Natural killer cell treated with Interleukin-12 subunit alpha and Interleukin-12 subunit beta and Interleukin-15 and Interleukin-18, amount 100 ng/mL, for 72 hours (primary cell): ENCODE data around the gene ACOT13. TPM values are rescaled to one million over a fixed set of nuclear protein-coding genes. Genes with fewer than 3 reads are reported as not detected.
"Not testable (repeated sequence)": the region's sequence is repeated elsewhere in the genome, so short reads cannot be mapped to it uniquely, and the experiment has no call there.

Source experiments
- ATAC-seq, 2 donors: fragments of 150-1000 bp; cut with Tn5 transposase in 1 of 2; sonication (Bioruptor Pico), chemical (Tn5 transposase) in 1 of 2; 2 replicates each; pipeline ENCODE4 v1.10.0; 2021
- DNase-seq: peaks from one replicate; pipeline ENCODE4 v3.0.0; 2022; ENCODE audit warnings: low spot score
- H3K27ac Mint-ChIP-seq, 2 donors: 1 replicate in 1 of 2; 2 replicates in 1 of 2; pipeline ENCODE4 v1.8.0; 2022; ENCODE audit warnings: mixed read lengths in 2 of 2, mild to moderate bottlenecking in 1 of 2, moderate library complexity in 1 of 2
- H3K27me3 Mint-ChIP-seq, 2 donors: 1 replicate in 1 of 2; 2 replicates in 1 of 2; pipeline ENCODE4 v1.8.0; 2022; ENCODE audit warnings: mixed read lengths in 2 of 2
- H3K36me3 Mint-ChIP-seq: one replicate; pipeline ENCODE4 v1.8.0; 2022; ENCODE audit warnings: mixed read lengths
- H3K4me1 Mint-ChIP-seq, 2 donors: 1 replicate in 1 of 2; 2 replicates in 1 of 2; pipeline ENCODE4 v1.8.0; 2022; ENCODE audit warnings: low read depth in 2 of 2, mixed read lengths in 2 of 2, mild to moderate bottlenecking in 1 of 2
- H3K4me3 Mint-ChIP-seq: one replicate; pipeline ENCODE4 v1.8.0; 2022; ENCODE audit warnings: mixed read lengths
- H3K9me3 Mint-ChIP-seq: 2 replicates; pipeline ENCODE4 v1.8.0; 2022; ENCODE audit warnings: mixed read lengths
- total RNA-seq, 2 donors: library from RNA; stranded (reverse); gene quantifications; one replicate each; pipeline ENCODE4 v1.2.3, GENCODE V29; 2022

Gene ACOT13
- total RNA-seq = 10 to 100 TPM; 10.2 to 20.1 TPM

GRCh38 chr6:24666641-24667377 lies at the start of gene ACOT13, which contains the start of gene TDP2:
ACOT13 (plus strand) TSS chr6:24667077; CDS start chr6:24667264, 187 bp downstream.
TDP2 (minus strand) TSS chr6:24666899; CDS start chr6:24666862, 37 bp downstream.
- DNase-seq (peak; percentile 97), ATAC-seq (peak; percentile 98)
- peak within 1 kb of the TSS; percentile 97 for H3K4me3 Mint-ChIP-seq
- H3K36me3 Mint-ChIP-seq = peaks cover 30% of the 10 kb centered on the region
- H3K27ac Mint-ChIP-seq = peak within 1 kb of the TSS; percentile 94 to 100
- no peaks in the 10 kb centered on the region for H3K9me3 Mint-ChIP-seq
- peaks cover 48 to 59% of the 10 kb centered on the region in 2 donors for H3K4me1 Mint-ChIP-seq
- H3K27me3 Mint-ChIP-seq = no peaks in the 10 kb centered on the region

DNA sequence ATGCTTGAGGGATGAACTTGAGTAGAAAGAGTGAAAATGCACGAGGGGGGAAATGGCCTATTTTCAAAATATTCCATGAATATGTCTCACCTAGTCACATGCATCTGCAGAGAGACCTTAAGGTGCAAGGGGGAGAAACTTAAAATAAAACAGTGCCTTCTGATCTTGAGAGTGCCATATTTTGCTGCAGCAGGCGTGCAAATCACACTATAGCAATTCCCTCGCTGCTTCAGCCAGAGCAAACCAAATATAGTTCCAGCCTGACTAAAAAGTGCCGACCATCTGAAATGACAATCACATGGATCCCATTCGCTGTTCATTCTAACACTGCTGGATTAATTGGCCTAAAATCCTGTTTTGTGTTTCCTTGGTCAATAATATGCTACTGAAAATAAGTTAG lies 47.2 kb upstream of the ACOT13 start:
- H3K27me3 Mint-ChIP-seq = peaks cover 3 to 24% of the 10 kb centered on the region in 2 donors
- H3K9me3 Mint-ChIP-seq = no peaks in the 10 kb centered on the region

GRCh38 chr6:24620637-24621036 lies 46.2 kb upstream of the ACOT13 start:
- H3K27me3 Mint-ChIP-seq = peaks cover 2 to 20% of the 10 kb centered on the region in 2 donors
- H3K4me1 Mint-ChIP-seq = no peaks in the 10 kb centered on the region

More for the DNA sequence above, 47.2 kb upstream of the ACOT13 start:
- no peak for ATAC-seq
- DNase-seq = no peak
- Mint-ChIP-seq H3K36me3 (no peaks in the 10 kb centered on the region), H3K4me3 (no peak overlapping the region), H3K4me1 (no peaks in the 10 kb centered on the region), H3K27ac (no peak overlapping the region)

GRCh38 chr6:24621626-24622289 lies 45.1 kb upstream of the ACOT13 start:
- no peaks in the 10 kb centered on the region for H3K4me1 Mint-ChIP-seq
- H3K9me3 Mint-ChIP-seq = no peaks in the 10 kb centered on the region
- H3K36me3 Mint-ChIP-seq = no peaks in the 10 kb centered on the region
- DNase-seq (no peak), ATAC-seq (no peak)
- H3K27me3 Mint-ChIP-seq = peaks cover 3 to 16% of the 10 kb centered on the region in 2 donors
- no peak overlapping the region for H3K27ac Mint-ChIP-seq
- H3K4me3 Mint-ChIP-seq = no peak overlapping the region

More at GRCh38 chr6:24620637-24621036, 46.2 kb upstream of the ACOT13 start:
- H3K9me3 Mint-ChIP-seq = no peaks in the 10 kb centered on the region
- ATAC-seq = no peak
- H3K27ac Mint-ChIP-seq = no peak overlapping the region
- H3K4me3 Mint-ChIP-seq = no peak overlapping the region
- no peaks in the 10 kb centered on the region for H3K36me3 Mint-ChIP-seq
- no peak for DNase-seq

DNA sequence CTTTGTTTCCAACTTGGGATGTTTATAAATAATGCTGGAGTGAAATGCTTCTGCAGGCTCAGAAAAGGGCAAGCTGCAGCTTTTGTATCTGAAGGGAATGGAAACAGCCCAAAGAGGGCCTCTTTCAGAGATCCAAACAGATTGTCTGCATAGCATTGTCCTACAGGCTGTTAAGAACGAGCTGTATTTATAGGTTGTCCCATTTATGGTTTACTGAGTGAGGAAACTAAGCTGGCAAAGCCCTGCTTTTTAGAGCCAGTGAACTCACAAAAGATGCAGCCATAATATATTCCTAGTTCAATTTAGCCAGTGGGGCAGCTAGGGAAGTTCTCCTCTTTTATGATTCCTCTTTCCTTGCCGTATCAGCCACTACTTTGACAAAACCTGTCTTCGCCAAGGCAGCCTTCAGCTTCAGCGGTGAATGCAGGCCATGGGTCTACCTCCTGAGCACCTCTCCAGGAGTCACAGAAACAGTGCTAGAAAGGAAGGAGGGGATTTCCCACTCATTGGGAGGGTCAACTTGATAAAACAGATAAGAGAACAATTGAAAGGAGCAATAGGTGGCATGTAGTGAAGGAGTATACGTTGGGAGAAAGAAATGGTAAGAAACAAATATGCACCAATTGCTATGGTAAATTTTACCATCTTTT lies 35.9 kb upstream of the ACOT13 start:
- H3K9me3 Mint-ChIP-seq = no peaks in the 10 kb centered on the region

GRCh38 chr6:24631671-24632070 lies 35.2 kb upstream of the ACOT13 start:
- Mint-ChIP-seq H3K27me3 (peaks cover 29 to 37% of the 10 kb centered on the region in 2 donors), H3K4me3 (no peak overlapping the region), H3K27ac (no peak overlapping the region), H3K9me3 (no peaks in the 10 kb centered on the region), H3K4me1 (no peaks in the 10 kb centered on the region), H3K36me3 (no peaks in the 10 kb centered on the region)
- ATAC-seq (no peak), DNase-seq (no peak)

More for the DNA sequence above, 35.9 kb upstream of the ACOT13 start:
- Mint-ChIP-seq H3K36me3 (no peaks in the 10 kb centered on the region), H3K4me3 (no peak overlapping the region), H3K27ac (no peak overlapping the region), H3K4me1 (no peaks in the 10 kb centered on the region), H3K27me3 (peaks cover 30 to 32% of the 10 kb centered on the region in 2 donors)
- DNase-seq (no peak), ATAC-seq (no peak)

GRCh38 chr6:24632573-24632972 lies 34.3 kb upstream of the ACOT13 start:
- Mint-ChIP-seq H3K4me3 (no peak overlapping the region), H3K27ac (no peak overlapping the region), H3K4me1 (no peaks in the 10 kb centered on the region), H3K27me3 (peaks cover 29 to 38% of the 10 kb centered on the region in 2 donors), H3K9me3 (no peaks in the 10 kb centered on the region), H3K36me3 (no peaks in the 10 kb centered on the region)
- ATAC-seq (no peak), DNase-seq (no peak)

GRCh38 chr6:24636681-24637080 lies 30.2 kb upstream of the ACOT13 start:
- Mint-ChIP-seq H3K4me3 (no peak overlapping the region), H3K27ac (no peak overlapping the region), H3K36me3 (no peaks in the 10 kb centered on the region), H3K27me3 (peaks cover 40 to 58% of the 10 kb centered on the region in 2 donors), H3K9me3 (no peaks in the 10 kb centered on the region), H3K4me1 (no peaks in the 10 kb centered on the region)
- ATAC-seq (no peak), DNase-seq (no peak)

GRCh38 chr6:24640166-24640565 lies 26.7 kb upstream of the ACOT13 start:
- Mint-ChIP-seq H3K27me3 (peaks cover 27 to 50% of the 10 kb centered on the region in 2 donors), H3K36me3 (no peaks in the 10 kb centered on the region), H3K27ac (no peak overlapping the region), H3K4me3 (no peak overlapping the region), H3K9me3 (no peaks in the 10 kb centered on the region), H3K4me1 (peaks cover 1 to 2% of the 10 kb centered on the region in 2 donors)
- ATAC-seq (no peak), DNase-seq (no peak)

DNA sequence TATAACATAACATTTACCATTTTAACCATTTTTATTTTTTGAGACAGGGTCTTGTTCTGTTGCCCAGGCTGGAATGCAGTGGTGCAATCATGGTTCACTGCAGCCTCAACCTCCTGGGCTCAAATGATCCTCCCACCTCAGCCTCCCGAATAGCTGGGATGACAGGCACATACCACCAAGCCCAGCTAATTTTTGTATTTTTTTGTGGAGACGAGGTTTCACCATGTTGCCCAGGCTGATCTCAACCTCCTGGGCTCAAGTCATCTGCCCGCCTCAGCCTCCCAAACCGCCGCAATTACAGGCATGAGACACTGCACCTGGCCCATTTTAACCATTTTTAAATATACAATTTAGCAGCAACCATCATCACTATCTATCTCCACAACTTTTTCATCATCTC lies 26.2 kb upstream of the ACOT13 start:
- not testable (repeated sequence) for H3K27ac Mint-ChIP-seq

DNA sequence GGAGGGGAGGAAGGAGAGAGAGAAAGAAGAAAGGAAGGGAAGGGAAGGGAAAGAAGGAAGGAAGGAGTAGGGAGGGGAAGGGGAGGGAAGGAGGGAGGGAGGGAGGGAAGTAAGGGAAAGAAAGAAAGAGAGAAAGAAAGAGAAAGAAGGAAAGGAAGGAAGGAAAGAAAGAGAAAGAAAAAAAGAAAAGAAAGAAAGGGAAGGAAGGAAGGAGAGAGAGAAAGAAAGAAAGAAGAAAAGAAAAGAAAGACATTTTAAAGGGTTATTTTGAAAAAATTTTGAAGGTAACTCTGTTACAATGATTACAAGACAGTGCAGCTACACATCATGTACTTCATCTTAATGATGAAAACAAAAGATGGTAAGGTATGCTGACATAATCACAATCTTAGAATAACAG lies 24.8 kb upstream of the ACOT13 start:
- no peak overlapping the region for H3K4me3 Mint-ChIP-seq
- no peaks in the 10 kb centered on the region for H3K36me3 Mint-ChIP-seq
- peaks cover 28 to 51% of the 10 kb centered on the region in 2 donors for H3K27me3 Mint-ChIP-seq
- DNase-seq (no peak), ATAC-seq (no peak)
- no peaks in the 10 kb centered on the region for H3K9me3 Mint-ChIP-seq
- no peak overlapping the region for H3K27ac Mint-ChIP-seq
- H3K4me1 Mint-ChIP-seq = peaks cover 13 to 17% of the 10 kb centered on the region in 2 donors

More for the DNA sequence above, 26.2 kb upstream of the ACOT13 start:
- H3K4me1 Mint-ChIP-seq, H3K4me3 Mint-ChIP-seq, DNase-seq, H3K9me3 Mint-ChIP-seq, ATAC-seq, H3K36me3 Mint-ChIP-seq: not testable (repeated sequence)
- H3K27me3 Mint-ChIP-seq = peaks cover 32 to 55% of the 10 kb centered on the region in 2 donors

DNA sequence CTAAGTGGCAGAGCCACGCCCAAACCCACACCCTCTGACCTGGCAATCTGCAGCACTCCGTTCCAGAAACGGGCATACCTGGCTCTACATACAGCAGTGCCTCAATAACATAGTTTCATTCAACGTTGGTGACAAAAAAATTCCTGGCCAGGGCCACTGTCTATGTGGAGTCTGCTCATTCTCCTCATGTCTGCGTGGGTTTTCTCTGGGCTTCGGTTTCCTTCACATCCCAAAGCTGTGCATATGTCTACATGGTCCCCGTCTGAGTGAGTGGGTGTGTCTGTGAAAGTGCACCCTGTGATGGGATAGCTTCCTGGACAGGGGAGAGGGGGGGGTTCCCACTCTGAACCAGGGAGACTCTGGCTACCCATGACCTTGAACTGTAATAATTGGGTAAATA lies 23.0 kb upstream of the ACOT13 start:
- no peak overlapping the region for H3K4me3 Mint-ChIP-seq

DNA sequence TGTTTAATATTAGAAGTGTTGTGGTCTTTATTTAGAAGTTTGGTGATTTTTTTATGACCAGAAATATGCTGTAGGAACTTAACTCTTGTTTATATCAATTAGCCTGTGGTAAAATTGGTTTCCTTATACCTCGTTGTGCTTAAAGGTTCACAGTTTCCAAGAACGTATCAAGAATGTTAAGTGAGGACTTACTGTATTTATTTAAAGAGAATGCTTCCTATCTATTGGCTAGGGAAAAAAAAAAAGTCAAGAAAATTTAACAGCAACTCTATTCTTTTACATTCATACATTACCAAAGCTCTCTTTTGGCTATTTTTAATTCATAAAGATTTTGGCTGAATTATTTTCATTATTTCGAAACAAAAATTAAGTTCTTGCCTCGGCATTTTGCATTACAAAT lies 22.5 kb upstream of the ACOT13 start:
- peaks cover 13 to 17% of the 10 kb centered on the region in 2 donors for H3K4me1 Mint-ChIP-seq
- H3K27ac Mint-ChIP-seq = no peak overlapping the region
- no peaks in the 10 kb centered on the region for H3K9me3 Mint-ChIP-seq
- DNase-seq = no peak
- peaks cover 22 to 32% of the 10 kb centered on the region in 2 donors for H3K27me3 Mint-ChIP-seq
- no peak overlapping the region for H3K4me3 Mint-ChIP-seq
- ATAC-seq = no peak
- no peaks in the 10 kb centered on the region for H3K36me3 Mint-ChIP-seq

More for the DNA sequence above, 23.0 kb upstream of the ACOT13 start:
- H3K9me3 Mint-ChIP-seq = no peaks in the 10 kb centered on the region
- no peak overlapping the region for H3K27ac Mint-ChIP-seq
- H3K4me1 Mint-ChIP-seq = peaks cover 13 to 17% of the 10 kb centered on the region in 2 donors
- DNase-seq (no peak), ATAC-seq (no peak)
- no peaks in the 10 kb centered on the region for H3K36me3 Mint-ChIP-seq
- peaks cover 24 to 36% of the 10 kb centered on the region in 2 donors for H3K27me3 Mint-ChIP-seq
